Ecto neural progenitor cell (in vitro differentiated cells): ENCODE measurements around the gene XAB2.

Experiments
- DNase-seq: peaks from one replicate; pipeline ENCODE4 v3.0.0-alpha.2; 2018; ENCODE audit warnings: low spot score

Gene XAB2

DNA sequence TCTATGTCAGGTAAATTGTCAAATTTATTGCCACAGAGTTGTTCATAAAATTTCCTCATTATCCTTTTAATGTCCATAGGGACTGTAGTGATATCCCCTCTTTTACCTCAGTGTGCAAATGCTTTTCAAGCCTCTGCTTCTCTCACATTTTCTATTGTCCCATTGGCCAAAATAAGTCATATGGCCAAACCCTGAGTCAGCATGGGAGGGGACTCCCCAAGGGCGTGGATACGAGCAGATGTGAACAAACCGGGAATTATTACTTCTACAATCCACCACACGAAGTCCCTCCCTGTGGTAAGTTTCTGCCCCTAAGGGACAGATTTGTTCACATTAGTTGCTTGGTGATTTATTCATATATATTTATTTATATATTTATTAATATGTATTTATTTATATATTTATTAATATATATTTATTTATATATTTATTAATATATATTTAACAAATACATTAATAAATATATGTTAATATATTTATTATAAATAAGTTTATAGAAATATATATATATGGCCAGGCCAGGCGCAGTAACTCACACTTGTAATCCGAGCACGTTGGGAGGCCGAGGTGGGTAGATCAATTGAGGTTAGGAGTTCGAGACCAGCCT is 53.8 kb downstream of the XAB2 start:
- DNase-seq: no peak

- no peak for DNase-seq
Observed at GRCh38 chr19:7570761-7571160, 58.6 kb downstream of the XAB2 start.
